A549 (cell line): ENCODE measurements around the gene PRDM15. TPM values are rescaled to one million over a fixed set of nuclear protein-coding genes. Genes with fewer than 3 reads are reported as not detected.

Source experiments
- ATAC-seq, 2 experiments: fragments of 200-7000 bp in 1 of 2; fragments of >200 bp in 1 of 2; cut with Nextera tagmentation in 1 of 2; cut with Tn5 transposase in 1 of 2; 3 replicates each; pipeline versions ENCODE4 v1.8.0 to v1.9.1; 2018 to 2020; ENCODE audit warnings: mild to moderate bottlenecking in 1 of 2, moderate library complexity in 1 of 2
- CTCF ChIA-PET: fragments of 300-600 bp; sonication (Branson Sonifier 250); formaldehyde crosslinking; extraction: SDS; loops from one replicate; lab custom pipeline; 2021; ENCODE audit warnings: antibody characterized with exemption, inconsistent platforms; lab: Yijun Ruan, JAX
- POLR2A ChIA-PET: fragments of 350-600 bp; formaldehyde crosslinking; extraction: SDS; loops from one replicate; lab custom pipeline; 2021; ENCODE audit warnings: antibody characterized with exemption, inconsistent platforms; lab: Yijun Ruan, JAX
- DNase-seq, 2 experiments: peaks; one replicate each; pipeline versions ENCODE4 v3.0.0 to v3.0.0-alpha.2; 2011 to 2016; ENCODE audit warnings: low read depth in 1 of 2, low spot score in 1 of 2
- FAIRE-seq: peaks from 2 replicates; lab custom pipeline; 2011; peaks lifted over from hg19 to GRCh38; lab: Jason Lieb, UNC
- H3K27ac ChIP-seq, 2 experiments: fragments of >200 bp; sonication (Bioruptor Twin); formaldehyde crosslinking; 3 replicates each; pipeline ENCODE4 v1.5.1; 2016 to 2017
- H3K4me1 ChIP-seq: fragments of >200 bp; sonication (Bioruptor Twin); formaldehyde crosslinking; 3 replicates; pipeline ENCODE4 v1.6.1; 2016
- H3K4me2 ChIP-seq: fragments of >200 bp; sonication (Bioruptor Twin); formaldehyde crosslinking; 3 replicates; pipeline ENCODE4 v1.6.1; 2016
- H3K4me3 ChIP-seq: fragments of >200 bp; sonication (Bioruptor Twin); formaldehyde crosslinking; 3 replicates; pipeline ENCODE4 v1.5.1; 2016
- H3K9me3 ChIP-seq: fragments of >200 bp; sonication (Bioruptor Twin); formaldehyde crosslinking; 3 replicates; pipeline ENCODE4 v1.6.1; 2016
- CHD4 ChIP-seq: fragments of 200-600 bp; sonication (generic); IDR thresholded peaks from 2 replicates; pipeline ENCODE4 v1.6.1; 2016; ENCODE audit warnings: antibody characterized with exemption, mild to moderate bottlenecking, borderline replicate concordance
- EHMT2 ChIP-seq: fragments of 200-600 bp; sonication (generic); IDR thresholded peaks from 2 replicates; pipeline ENCODE4 v1.6.1; 2016; ENCODE audit warnings: antibody characterized with exemption, low read depth, mild to moderate bottlenecking, moderate library complexity
- ESRRA ChIP-seq: fragments of 150-350 bp; IDR thresholded peaks from 2 replicates; pipeline ENCODE4 v1.6.1; 2014; ENCODE audit warnings: mild to moderate bottlenecking, low read length, borderline replicate concordance
- FOSB ChIP-seq: fragments of 250-450 bp; sonication (Bioruptor Pico); IDR thresholded peaks from 2 replicates; pipeline ENCODE4 v1.5.0; 2020; ENCODE audit warnings: mild to moderate bottlenecking, moderate library complexity
- FOSL2 ChIP-seq, 2 experiments: fragments of 450-650 bp in 1 of 2; fragments of >200 bp in 1 of 2; sonication (Bioruptor Twin) in 1 of 2; formaldehyde crosslinking; IDR thresholded peaks; 2 replicates each; pipeline versions ENCODE4 v1.5.0 to v1.6.1; 2016 to 2020; ENCODE audit warnings: mild to moderate bottlenecking in 1 of 2, moderate library complexity in 1 of 2
- GATA3 ChIP-seq: IDR thresholded peaks from 2 replicates; pipeline ENCODE4 v1.6.1; 2012; ENCODE audit warnings: borderline replicate concordance
- HDAC2 ChIP-seq: fragments of 200-600 bp; sonication (generic); IDR thresholded peaks from 2 replicates; pipeline ENCODE4 v1.6.1; 2016
- HEYL ChIP-seq: fragments of 250-450 bp; sonication (Bioruptor Pico); IDR thresholded peaks from 2 replicates; pipeline ENCODE4 v1.8.0; 2021; ENCODE audit warnings: mild to moderate bottlenecking, moderate library complexity
- HOXA7 ChIP-seq: fragments of 250-450 bp; sonication (Bioruptor Pico); IDR thresholded peaks from 2 replicates; pipeline ENCODE4 v1.5.0; 2020; ENCODE audit warnings: mild to moderate bottlenecking, moderate library complexity
- HOXB13 ChIP-seq: fragments of 250-450 bp; sonication (Bioruptor Pico); IDR thresholded peaks from 2 replicates; pipeline ENCODE4 v1.5.0; 2020; ENCODE audit warnings: low read depth, mild to moderate bottlenecking, moderate library complexity
- MAZ ChIP-seq: fragments of 150-350 bp; IDR thresholded peaks from 2 replicates; pipeline ENCODE4 v1.6.1; 2014; ENCODE audit warnings: antibody characterized with exemption, low read depth, low read length, borderline replicate concordance
- NPAS2 ChIP-seq: fragments of 250-450 bp; sonication (Bioruptor Pico); IDR thresholded peaks from 2 replicates; pipeline ENCODE4 v1.8.0; 2022; ENCODE audit warnings: mild to moderate bottlenecking, moderate library complexity, borderline replicate concordance
- NR3C1 ChIP-seq: fragments of >200 bp; sonication (Bioruptor Twin); formaldehyde crosslinking; IDR thresholded peaks from 3 replicates; pipeline ENCODE4 v1.6.1; 2017
- POLR2AphosphoS2 ChIP-seq: conservative IDR thresholded peaks from 2 replicates; pipeline ENCODE4 v1.6.1; 2012; ENCODE audit warnings: low read length, improper control_type of control experiment, inconsistent platforms
- RARB ChIP-seq: fragments of 250-450 bp; sonication (Bioruptor Pico); IDR thresholded peaks from 2 replicates; pipeline ENCODE4 v1.8.0; 2021; ENCODE audit warnings: mild to moderate bottlenecking, moderate library complexity
- SMC3 ChIP-seq: fragments of >200 bp; sonication (Bioruptor Twin); formaldehyde crosslinking; IDR thresholded peaks from 3 replicates; pipeline ENCODE4 v1.6.1; 2018; ENCODE audit warnings: inconsistent platforms
- TFCP2L1 ChIP-seq: fragments of 250-450 bp; sonication (Bioruptor Pico); IDR thresholded peaks from 2 replicates; pipeline ENCODE4 v1.5.0; 2021; ENCODE audit warnings: mild to moderate bottlenecking
- ZNF302 ChIP-seq: fragments of 250-450 bp; sonication (Bioruptor Pico); IDR thresholded peaks from 2 replicates; pipeline ENCODE4 v1.9.0; 2021; ENCODE audit warnings: inconsistent platforms, mild to moderate bottlenecking, moderate library complexity
- WGBS: methylation state at CpG from one replicate; pipeline ENCODE4 v1.1.6; 2017; ENCODE audit errors: missing lambda C conversion rate; 5-methylcytosine and 5-hydroxymethylcytosine counted together
- polyA plus RNA-seq, 4 experiments: library from polyadenylated mRNA; depleted of rRNA in 3 of 4; stranded (reverse); fragments of >200 nt; fragmentation: RNase III in 1 of 4; extraction: RNeasy Plus Mini Kit Qiagen cat#74134 plus additional on column Dnase treatment in 1 of 4; gene quantifications; 2 replicates in 3 of 4; 3 replicates in 1 of 4; pipeline ENCODE4 v1.2.3, GENCODE V29; 2011 to 2017
- TF ChIP-seq, protein P1 (sequence below): fragments of >200 bp; sonication (Bioruptor Twin); formaldehyde crosslinking; IDR thresholded peaks from 3 replicates; pipeline ENCODE4 v1.6.1; 2016
- TF ChIP-seq, protein P2 (sequence below): fragments of 250-450 bp; sonication (Bioruptor Pico); IDR thresholded peaks from 2 replicates; pipeline ENCODE4 v1.5.0; 2021; ENCODE audit warnings: mild to moderate bottlenecking, moderate library complexity, borderline replicate concordance
- TF ChIP-seq, protein P3 (sequence below): fragments of >200 bp; sonication (Bioruptor Twin); formaldehyde crosslinking; IDR thresholded peaks from 2 replicates; pipeline ENCODE4 v1.6.1; 2016
- TF ChIP-seq, protein P4 (sequence below): IDR thresholded peaks from 2 replicates; pipeline ENCODE4 v1.6.1; 2012

The PRDM15 gene
- polyA plus RNA-seq, 2 of the 4 experiments (the other 2 are of a cell fraction): 4.5 to 6.1 TPM

DNA sequence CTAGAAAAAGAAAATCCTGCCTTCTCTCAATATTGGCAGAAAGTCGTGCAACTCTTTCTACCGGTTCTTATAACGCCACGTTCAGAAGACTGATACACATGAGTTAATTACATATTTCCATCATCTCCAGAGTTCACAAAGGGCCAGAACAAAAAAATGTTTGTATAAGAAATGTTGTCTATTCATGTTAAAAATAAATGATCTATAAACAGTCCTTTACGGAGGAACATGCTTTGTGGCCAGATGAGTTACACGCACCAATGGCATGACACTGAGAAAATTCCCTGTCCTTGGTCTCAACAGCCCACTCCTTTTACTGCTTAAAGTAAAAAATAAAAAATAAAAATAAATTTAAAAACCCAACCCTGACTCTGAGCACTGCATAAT, 45.2 kb upstream of the PRDM15 start (continued):
- TF ChIP-seq, protein P1, sequence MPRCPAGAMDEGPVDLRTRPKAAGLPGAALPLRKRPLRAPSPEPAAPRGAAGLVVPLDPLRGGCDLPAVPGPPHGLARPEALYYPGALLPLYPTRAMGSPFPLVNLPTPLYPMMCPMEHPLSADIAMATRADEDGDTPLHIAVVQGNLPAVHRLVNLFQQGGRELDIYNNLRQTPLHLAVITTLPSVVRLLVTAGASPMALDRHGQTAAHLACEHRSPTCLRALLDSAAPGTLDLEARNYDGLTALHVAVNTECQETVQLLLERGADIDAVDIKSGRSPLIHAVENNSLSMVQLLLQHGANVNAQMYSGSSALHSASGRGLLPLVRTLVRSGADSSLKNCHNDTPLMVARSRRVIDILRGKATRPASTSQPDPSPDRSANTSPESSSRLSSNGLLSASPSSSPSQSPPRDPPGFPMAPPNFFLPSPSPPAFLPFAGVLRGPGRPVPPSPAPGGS: no peak
- no peak for TF ChIP-seq HOXB13 (CRISPR knock-in tag)
- TF ChIP-seq, protein P2, sequence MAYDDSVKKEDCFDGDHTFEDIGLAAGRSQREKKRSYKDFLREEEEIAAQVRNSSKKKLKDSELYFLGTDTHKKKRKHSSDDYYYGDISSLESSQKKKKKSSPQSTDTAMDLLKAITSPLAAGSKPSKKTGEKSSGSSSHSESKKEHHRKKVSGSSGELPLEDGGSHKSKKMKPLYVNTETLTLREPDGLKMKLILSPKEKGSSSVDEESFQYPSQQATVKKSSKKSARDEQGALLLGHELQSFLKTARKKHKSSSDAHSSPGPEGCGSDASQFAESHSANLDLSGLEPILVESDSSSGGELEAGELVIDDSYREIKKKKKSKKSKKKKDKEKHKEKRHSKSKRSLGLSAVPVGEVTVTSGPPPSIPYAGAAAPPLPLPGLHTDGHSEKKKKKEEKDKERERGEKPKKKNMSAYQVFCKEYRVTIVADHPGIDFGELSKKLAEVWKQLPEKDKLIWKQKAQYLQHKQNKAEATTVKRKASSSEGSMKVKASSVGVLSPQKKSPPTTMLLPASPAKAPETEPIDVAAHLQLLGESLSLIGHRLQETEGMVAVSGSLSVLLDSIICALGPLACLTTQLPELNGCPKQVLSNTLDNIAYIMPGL (CRISPR knock-in tag): no peak
- no peak for TF ChIP-seq CHD4
- TF ChIP-seq HOXA7 (CRISPR knock-in tag): no peak
- no peak for TF ChIP-seq MAZ
- no peak for TF ChIP-seq ESRRA
- TF ChIP-seq FOSL2 (IDR thresholded peaks at IDR 0.05): no peak
- no peak for TF ChIP-seq FOSL2 (CRISPR knock-in tag; IDR thresholded peaks at IDR 0.05)
- TF ChIP-seq, protein P3, sequence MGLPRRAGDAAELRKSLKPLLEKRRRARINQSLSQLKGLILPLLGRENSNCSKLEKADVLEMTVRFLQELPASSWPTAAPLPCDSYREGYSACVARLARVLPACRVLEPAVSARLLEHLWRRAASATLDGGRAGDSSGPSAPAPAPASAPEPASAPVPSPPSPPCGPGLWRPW: no peak
- TF ChIP-seq GATA3: no peak
- no peak for TF ChIP-seq RARB (CRISPR knock-in tag)
- TF ChIP-seq HEYL (CRISPR knock-in tag): no peak
- TF ChIP-seq, all 56 proteins: peak for 0

DNA sequence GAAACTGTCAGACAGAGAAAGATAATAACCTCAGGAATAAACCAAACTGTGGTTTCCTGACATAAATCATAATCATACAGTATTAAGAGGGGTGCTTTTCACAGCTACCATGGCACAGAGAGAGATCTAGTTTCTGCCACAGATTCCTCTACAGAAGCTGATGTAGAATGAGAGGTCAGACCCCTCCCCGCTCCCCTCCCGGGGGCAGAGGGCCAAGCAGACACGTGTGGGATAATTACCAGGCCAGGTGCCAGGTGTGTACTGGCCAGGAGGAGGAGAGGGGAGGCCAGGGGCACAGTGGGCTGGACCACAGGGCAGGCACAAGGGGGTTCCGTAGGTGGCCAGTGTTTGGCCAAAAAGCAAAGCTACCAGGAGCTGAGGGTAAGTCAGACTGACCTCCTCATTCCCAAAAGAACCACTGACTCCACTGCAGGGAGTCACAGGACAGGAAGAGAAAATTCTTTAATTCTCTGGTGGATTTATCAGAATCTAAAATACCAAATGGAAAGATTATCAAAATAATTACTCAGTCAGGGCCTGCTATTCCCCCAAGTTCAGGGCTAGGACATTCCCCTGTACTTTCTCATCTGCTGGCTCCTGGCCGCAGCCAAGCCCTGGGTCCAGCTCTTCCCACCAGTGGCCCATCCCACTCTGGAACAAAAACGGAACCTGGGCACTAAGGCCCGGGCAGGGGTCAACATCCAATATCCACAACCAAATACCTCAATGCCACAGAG, 44.7 kb upstream of the PRDM15 start:
- no peak overlapping the region for H3K27ac ChIP-seq
- H3K4me2 ChIP-seq: no peak overlapping the region
- ATAC-seq (no peak), FAIRE-seq (no peak)
- no peak overlapping the region for H3K4me3 ChIP-seq
- 83% methylated on average over 5 of the region's 7 CpGs for WGBS
- ChIA-PET CTCF (interaction anchor here (0.6 kb wide), 1 partner anchor 8 kb away, joined by 3 read pairs; no protein-coding TSS in a partner anchor), POLR2A (no interaction called here)
- peaks cover 9% of the 10 kb centered on the region; the same call in 1 of the 3 replicates for H3K4me1 ChIP-seq
- no peaks in the 10 kb centered on the region for H3K9me3 ChIP-seq
- TF ChIP-seq RARB (CRISPR knock-in tag): no peak
- no peak for TF ChIP-seq NR3C1
- TF ChIP-seq HDAC2: no peak
- no peak for TF ChIP-seq FOSB (CRISPR knock-in tag)
- TF ChIP-seq ESRRA: no peak
- TF ChIP-seq, protein P4, sequence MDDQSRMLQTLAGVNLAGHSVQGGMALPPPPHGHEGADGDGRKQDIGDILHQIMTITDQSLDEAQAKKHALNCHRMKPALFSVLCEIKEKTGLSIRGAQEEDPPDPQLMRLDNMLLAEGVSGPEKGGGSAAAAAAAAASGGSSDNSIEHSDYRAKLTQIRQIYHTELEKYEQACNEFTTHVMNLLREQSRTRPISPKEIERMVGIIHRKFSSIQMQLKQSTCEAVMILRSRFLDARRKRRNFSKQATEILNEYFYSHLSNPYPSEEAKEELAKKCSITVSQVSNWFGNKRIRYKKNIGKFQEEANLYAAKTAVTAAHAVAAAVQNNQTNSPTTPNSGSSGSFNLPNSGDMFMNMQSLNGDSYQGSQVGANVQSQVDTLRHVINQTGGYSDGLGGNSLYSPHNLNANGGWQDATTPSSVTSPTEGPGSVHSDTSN: no peak
- TF ChIP-seq MAZ: no peak
- no peak for TF ChIP-seq EHMT2
- TF ChIP-seq CHD4: no peak
- TF ChIP-seq, protein P2 (CRISPR knock-in tag): no peak
- TF ChIP-seq TFCP2L1 (CRISPR knock-in tag): no peak
- TF ChIP-seq ZNF302: no peak
- TF ChIP-seq POLR2AphosphoS2: no peak
- TF ChIP-seq NPAS2 (CRISPR knock-in tag): no peak
- TF ChIP-seq SMC3: no peak
- TF ChIP-seq, all 56 proteins: peak for 0
- DNase-seq: no peak
